ENCODE results near the gene EFHD2.

EFHD2 gene

GRCh38 chr1:15442759-15443158 lies 33.1 kb downstream of the EFHD2 start:
- Histone ChIP-seq H3K9me2 (replicated peaks; ENCODE audit: low read depth, low read length) (no peaks in the 10 kb centered on the region), H3K9ac (ENCODE audit: low read depth, low read length, poor library complexity, severe bottlenecking) (no peak overlapping the region), H3F3A (ENCODE audit: low read depth) (no peaks in the 10 kb centered on the region), H3K4me3 (ENCODE audit: low read length, poor library complexity, severe bottlenecking) (no peak overlapping the region), H3K4me1 (ENCODE audit: insufficient read depth, low read length, poor library complexity, severe bottlenecking) (no peaks in the 10 kb centered on the region), H3K9me3 (ENCODE audit: insufficient read depth, low read depth, low read length) (no peaks in the 10 kb centered on the region), H3K79me2 (ENCODE audit: insufficient read depth, low read length) (no peaks in the 10 kb centered on the region), H3K36me3 (ENCODE audit: insufficient read depth, low read length) (no peaks in the 10 kb centered on the region), H3K4me2 (ENCODE audit: low read depth, low read length, poor library complexity, severe bottlenecking) (no peak overlapping the region), H4K20me1 (ENCODE audit: insufficient read depth, low read length, poor library complexity, severe bottlenecking) (no peaks in the 10 kb centered on the region), H2AFZ (ENCODE audit: low read length) (no peak overlapping the region), H3K27me3 (ENCODE audit: insufficient read depth, low read length, poor library complexity, severe bottlenecking) (no peaks in the 10 kb centered on the region)
- TF ChIP-seq, protein P1, sequence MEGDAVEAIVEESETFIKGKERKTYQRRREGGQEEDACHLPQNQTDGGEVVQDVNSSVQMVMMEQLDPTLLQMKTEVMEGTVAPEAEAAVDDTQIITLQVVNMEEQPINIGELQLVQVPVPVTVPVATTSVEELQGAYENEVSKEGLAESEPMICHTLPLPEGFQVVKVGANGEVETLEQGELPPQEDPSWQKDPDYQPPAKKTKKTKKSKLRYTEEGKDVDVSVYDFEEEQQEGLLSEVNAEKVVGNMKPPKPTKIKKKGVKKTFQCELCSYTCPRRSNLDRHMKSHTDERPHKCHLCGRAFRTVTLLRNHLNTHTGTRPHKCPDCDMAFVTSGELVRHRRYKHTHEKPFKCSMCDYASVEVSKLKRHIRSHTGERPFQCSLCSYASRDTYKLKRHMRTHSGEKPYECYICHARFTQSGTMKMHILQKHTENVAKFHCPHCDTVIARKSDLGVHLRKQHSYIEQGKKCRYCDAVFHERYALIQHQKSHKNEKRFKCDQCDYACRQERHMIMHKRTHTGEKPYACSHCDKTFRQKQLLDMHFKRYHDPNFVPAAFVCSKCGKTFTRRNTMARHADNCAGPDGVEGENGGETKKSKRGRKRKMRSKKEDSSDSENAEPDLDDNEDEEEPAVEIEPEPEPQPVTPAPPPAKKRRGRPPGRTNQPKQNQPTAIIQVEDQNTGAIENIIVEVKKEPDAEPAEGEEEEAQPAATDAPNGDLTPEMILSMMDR (conservative IDR thresholded peaks at IDR 0.05; ENCODE audit: low read length): no peak
- TF ChIP-seq EZH2phosphoT487 (IDR thresholded peaks at IDR 0.05; ENCODE audit: borderline replicate concordance): no peak

- Histone ChIP-seq H3K9me2 (replicated peaks; ENCODE audit: low read depth, low read length) (no peaks in the 10 kb centered on the region), H3K36me3 (ENCODE audit: insufficient read depth, low read length) (no peaks in the 10 kb centered on the region), H3K9ac (ENCODE audit: low read depth, low read length, poor library complexity, severe bottlenecking) (no peak overlapping the region), H3K9me3 (ENCODE audit: insufficient read depth, low read depth, low read length) (no peaks in the 10 kb centered on the region), H2AFZ (ENCODE audit: low read length) (no peak overlapping the region), H4K20me1 (ENCODE audit: insufficient read depth, low read length, poor library complexity, severe bottlenecking) (no peaks in the 10 kb centered on the region), H3K4me1 (ENCODE audit: insufficient read depth, low read length, poor library complexity, severe bottlenecking) (no peaks in the 10 kb centered on the region), H3K4me3 (ENCODE audit: low read length, poor library complexity, severe bottlenecking) (no peak overlapping the region), H3K79me2 (ENCODE audit: insufficient read depth, low read length) (no peaks in the 10 kb centered on the region), H3F3A (ENCODE audit: low read depth) (no peaks in the 10 kb centered on the region), H3K27me3 (ENCODE audit: insufficient read depth, low read length, poor library complexity, severe bottlenecking) (no peaks in the 10 kb centered on the region), H3K4me2 (ENCODE audit: low read depth, low read length, poor library complexity, severe bottlenecking) (no peak overlapping the region)
- TF ChIP-seq EZH2phosphoT487 (IDR thresholded peaks at IDR 0.05; ENCODE audit: borderline replicate concordance): no peak
- TF ChIP-seq, protein P1 (conservative IDR thresholded peaks at IDR 0.05; ENCODE audit: low read length): no peak
These were observed 33.6 kb downstream of the EFHD2 start for GRCh38 chr1:15443281-15443680.

- H3K9me2 ChIP-seq (replicated peaks; ENCODE audit: low read depth, low read length): no peaks in the 10 kb centered on the region
- H3K4me3 ChIP-seq (ENCODE audit: low read length, poor library complexity, severe bottlenecking): no peak overlapping the region
- no peak overlapping the region for H3K4me2 ChIP-seq (ENCODE audit: low read depth, low read length, poor library complexity, severe bottlenecking)
- no peaks in the 10 kb centered on the region for H3K36me3 ChIP-seq (ENCODE audit: insufficient read depth, low read length)
- H3K4me1 ChIP-seq (ENCODE audit: insufficient read depth, low read length, poor library complexity, severe bottlenecking): no peaks in the 10 kb centered on the region
- H4K20me1 ChIP-seq (ENCODE audit: insufficient read depth, low read length, poor library complexity, severe bottlenecking): no peaks in the 10 kb centered on the region
- no peaks in the 10 kb centered on the region for H3K79me2 ChIP-seq (ENCODE audit: insufficient read depth, low read length)
- no peak overlapping the region for H2AFZ ChIP-seq (ENCODE audit: low read length)
- H3F3A ChIP-seq (ENCODE audit: low read depth): no peaks in the 10 kb centered on the region
- H3K9ac ChIP-seq (ENCODE audit: low read depth, low read length, poor library complexity, severe bottlenecking): no peak overlapping the region
- H3K27me3 ChIP-seq (ENCODE audit: insufficient read depth, low read length, poor library complexity, severe bottlenecking): no peaks in the 10 kb centered on the region
- H3K9me3 ChIP-seq (ENCODE audit: insufficient read depth, low read depth, low read length): no peaks in the 10 kb centered on the region
- no peak for TF ChIP-seq EZH2phosphoT487 (IDR thresholded peaks at IDR 0.05; ENCODE audit: borderline replicate concordance)
These were observed 35.0 kb downstream of the EFHD2 start for GRCh38 chr1:15444468-15445389.

All from Loucy (cell line).